IMR-90 (cell line): ENCODE data around the gene ALS2. TPM values are rescaled to one million over a fixed set of nuclear protein-coding genes. Genes with fewer than 3 reads are reported as not detected.

Experiments
- ATAC-seq: fragments of 200-7000 bp; cut with Tn5 transposase; 2 replicates; pipeline ENCODE4 v1.9.1; 2020; ENCODE audit warnings: low read depth, mild to moderate bottlenecking, moderate library complexity
- BruUV-seq: library from RNA; stranded (reverse); fragments of 400-500 nt; replicated peaks from 2 replicates; lab custom pipeline; 2021; lab: Mats Ljungman, UMichigan
- CTCF ChIA-PET: fragments of 300-600 bp; formaldehyde crosslinking; extraction: SDS; loops from one replicate; lab custom pipeline; 2021; ENCODE audit warnings: antibody characterized with exemption; lab: Yijun Ruan, JAX
- POLR2A ChIA-PET: fragments of 300-600 bp; sonication (Branson Sonifier 250); formaldehyde crosslinking; loops from one replicate; lab custom pipeline; 2022; ENCODE audit warnings: antibody characterized with exemption; ENCODE audit not compliant: unreplicated experiment; lab: Charles Lee
- DNase-seq: peaks from one replicate; pipeline ENCODE4 v3.0.0; 2013
- H2AFZ ChIP-seq: replicated peaks from 2 replicates; pipeline ENCODE3; 2013; ENCODE audit warnings: low read length, mild to moderate bottlenecking; ENCODE audit not compliant: poor library complexity
- H2AK5ac ChIP-seq: 2 replicates; pipeline ENCODE4 v1.6.1; 2013; ENCODE audit warnings: low read depth, low read length, inconsistent platforms
- H2AK9ac ChIP-seq: replicated peaks from 2 replicates; pipeline ENCODE3; 2013; ENCODE audit warnings: mild to moderate bottlenecking, low read depth, low read length, moderate library complexity; ENCODE audit not compliant: poor library complexity
- H2BK120ac ChIP-seq: 2 replicates; pipeline ENCODE4 v1.6.1; 2013; ENCODE audit warnings: low read depth, low read length, inconsistent platforms
- H2BK15ac ChIP-seq: 3 replicates; pipeline ENCODE4 v1.6.1; 2013; ENCODE audit warnings: low read depth, low read length, inconsistent platforms
- H2BK20ac ChIP-seq: 2 replicates; pipeline ENCODE4 v1.6.1; 2013; ENCODE audit warnings: low read depth, mild to moderate bottlenecking, inconsistent platforms, low read length, moderate library complexity
- H2BK5ac ChIP-seq: 2 replicates; pipeline ENCODE4 v1.6.1; 2013; ENCODE audit warnings: mild to moderate bottlenecking, low read depth, low read length, inconsistent platforms; ENCODE audit not compliant: poor library complexity, severe bottlenecking
- H3K14ac ChIP-seq: replicated peaks from 2 replicates; pipeline ENCODE4 v1.6.1; 2013; ENCODE audit warnings: low read depth, low read length, inconsistent platforms
- H3K18ac ChIP-seq: 2 replicates; pipeline ENCODE4 v1.6.1; 2013; ENCODE audit warnings: low read depth, low read length, control low read depth
- H3K23ac ChIP-seq: 2 replicates; pipeline ENCODE4 v1.6.1; 2013; ENCODE audit warnings: low read depth, low read length, inconsistent platforms
- H3K27ac ChIP-seq: 2 replicates; pipeline ENCODE4 v1.5.1; 2013; ENCODE audit warnings: mild to moderate bottlenecking, control low read depth, low read length; ENCODE audit not compliant: insufficient read depth
- H3K27me3 ChIP-seq: 2 replicates; pipeline ENCODE4 v1.6.1; 2013; ENCODE audit warnings: low read length; ENCODE audit not compliant: control insufficient read depth, insufficient read depth
- H3K36me3 ChIP-seq: 2 replicates; pipeline ENCODE4 v1.6.1; 2013; ENCODE audit warnings: low read length, mixed read lengths; ENCODE audit not compliant: control insufficient read depth, insufficient read depth
- H3K4ac ChIP-seq: 2 replicates; pipeline ENCODE4 v1.6.1; 2013; ENCODE audit warnings: low read depth, low read length, inconsistent platforms
- H3K4me1 ChIP-seq: 2 replicates; pipeline ENCODE4 v1.6.1; 2013; ENCODE audit warnings: low read length, mixed read lengths; ENCODE audit not compliant: control insufficient read depth, insufficient read depth
- H3K4me2 ChIP-seq: 2 replicates; pipeline ENCODE4 v1.6.1; 2013; ENCODE audit warnings: low read depth, mild to moderate bottlenecking, control low read depth, low read length, moderate library complexity
- H3K4me3 ChIP-seq: 2 replicates; pipeline ENCODE4 v1.5.1; 2013; ENCODE audit warnings: low read depth, mild to moderate bottlenecking, control low read depth, low read length, moderate library complexity; ENCODE audit not compliant: insufficient read depth
- H3K56ac ChIP-seq: 2 replicates; pipeline ENCODE4 v1.6.1; 2013; ENCODE audit warnings: low read length, inconsistent platforms; ENCODE audit not compliant: insufficient read depth; ENCODE audit errors: extremely low read depth
- H3K79me1 ChIP-seq, 2 experiments: 2 replicates each; pipeline ENCODE4 v1.6.1; 2013; ENCODE audit warnings: low read length in 2 of 2, inconsistent platforms in 1 of 2, low read depth in 1 of 2
- H3K9ac ChIP-seq: 2 replicates; pipeline ENCODE4 v1.6.1; 2013; ENCODE audit warnings: low read depth, low read length, control low read depth
- H3K9me1 ChIP-seq: 2 replicates; pipeline ENCODE4 v1.6.1; 2013; ENCODE audit warnings: low read length, inconsistent platforms; ENCODE audit not compliant: insufficient read depth
- H3K9me3 ChIP-seq: 2 replicates; pipeline ENCODE4 v1.6.1; 2013; ENCODE audit warnings: low read length; ENCODE audit not compliant: control insufficient read depth, insufficient read depth
- H4K20me1 ChIP-seq: 2 replicates; pipeline ENCODE4 v1.6.1; 2013; ENCODE audit warnings: low read length, inconsistent platforms; ENCODE audit not compliant: insufficient read depth
- H4K5ac ChIP-seq: 2 replicates; pipeline ENCODE4 v1.6.1; 2013; ENCODE audit warnings: mild to moderate bottlenecking, low read depth, low read length, control low read depth
- H4K8ac ChIP-seq, 2 experiments: 2 replicates each; pipeline ENCODE4 v1.6.1; 2013; ENCODE audit warnings: low read depth in 2 of 2, low read length in 2 of 2, control low read depth in 1 of 2, inconsistent platforms in 1 of 2
- H4K91ac ChIP-seq: 2 replicates; pipeline ENCODE4 v1.6.1; 2013; ENCODE audit warnings: low read depth, low read length, inconsistent platforms; ENCODE audit not compliant: insufficient read depth
- FOS ChIP-seq: fragments of 150-350 bp; IDR thresholded peaks from 2 replicates; pipeline ENCODE4 v1.6.1; 2016; ENCODE audit warnings: low read depth, low read length
- MAFK ChIP-seq: IDR thresholded peaks from 2 replicates; pipeline ENCODE4 v1.6.1; 2012; ENCODE audit warnings: low read depth, low read length, improper control_type of control experiment
- MAZ ChIP-seq: IDR thresholded peaks from 2 replicates; pipeline ENCODE4 v1.6.1; 2012; ENCODE audit warnings: low read depth, mild to moderate bottlenecking, low read length, improper control_type of control experiment, moderate library complexity, borderline replicate concordance
- NFE2L2 ChIP-seq: fragments of 150-350 bp; IDR thresholded peaks from 2 replicates; pipeline ENCODE4 v1.6.1; 2016; ENCODE audit warnings: low read depth, mild to moderate bottlenecking, low read length
- POLR2A ChIP-seq: IDR thresholded peaks from 2 replicates; pipeline ENCODE4 v1.6.1; 2012; ENCODE audit warnings: mild to moderate bottlenecking, low read depth, low read length
- RAD21 ChIP-seq: IDR thresholded peaks from 2 replicates; pipeline ENCODE4 v1.6.1; 2012; ENCODE audit warnings: low read length, improper control_type of control experiment
- RCOR1 ChIP-seq: IDR thresholded peaks from 2 replicates; pipeline ENCODE4 v1.6.1; 2012; ENCODE audit warnings: mild to moderate bottlenecking, low read length, improper control_type of control experiment; ENCODE audit not compliant: insufficient replicate concordance
- USF2 ChIP-seq: fragments of 150-350 bp; IDR thresholded peaks from 2 replicates; pipeline ENCODE4 v1.6.1; 2017; ENCODE audit warnings: mild to moderate bottlenecking, antibody characterized with exemption, low read length, low read depth
- WGBS, 2 experiments: methylation state at CpG; one replicate each; pipeline versions ENCODE4 v1.1.5 to v1.1.7; 2013; ENCODE audit warnings: missing lambda C conversion rate in 2 of 2; ENCODE audit not compliant: insufficient read length in 1 of 2; ENCODE audit errors: extremely low coverage in 2 of 2; 5-methylcytosine and 5-hydroxymethylcytosine counted together
- dilution Hi-C: fragments of 300-500 bp; cut with HindIII; formaldehyde crosslinking; loops from one replicate; pipeline ENCODE4 v1.14.3; 2018; ENCODE audit warnings: low sequenced_read_pairs; ENCODE audit not compliant: unreplicated experiment
- in situ Hi-C: fragments of 300-500 bp; cut with MboI; formaldehyde crosslinking; loops from 3 replicates; pipeline ENCODE4 v1.14.3; 2019; ENCODE audit warnings: low sequenced_read_pairs, inconsistent platforms, mixed read lengths
- intact Hi-C: fragments of 100-400 bp; cut with micrococcal nuclease; formaldehyde crosslinking; loops from 2 replicates; pipeline ENCODE4 v1.10.0; 2022
- polyA plus RNA-seq, 3 experiments: library from polyadenylated mRNA; depleted of rRNA; stranded (reverse); fragments of >200 nt; gene quantifications; 2 replicates each; pipeline ENCODE4 v1.2.3, GENCODE V29; 2012; ENCODE audit warnings: low replicate concordance in 1 of 3
- total RNA-seq: library from RNA; depleted of rRNA; stranded (reverse); fragments of >200 nt; gene quantifications from 2 replicates; pipeline ENCODE4 v1.2.3, GENCODE V29; 2012
- TF ChIP-seq, protein P1 (sequence below): conservative IDR thresholded peaks from 2 replicates; pipeline ENCODE4 v1.5.1; 2012; ENCODE audit warnings: mild to moderate bottlenecking, low read depth, low read length, improper control_type of control experiment

Gene ALS2
- total and polyA plus RNA-seq, 2 of the 4 experiments (the other 2 are of a cell fraction), result 14.4 to 42.3 TPM

DNA sequence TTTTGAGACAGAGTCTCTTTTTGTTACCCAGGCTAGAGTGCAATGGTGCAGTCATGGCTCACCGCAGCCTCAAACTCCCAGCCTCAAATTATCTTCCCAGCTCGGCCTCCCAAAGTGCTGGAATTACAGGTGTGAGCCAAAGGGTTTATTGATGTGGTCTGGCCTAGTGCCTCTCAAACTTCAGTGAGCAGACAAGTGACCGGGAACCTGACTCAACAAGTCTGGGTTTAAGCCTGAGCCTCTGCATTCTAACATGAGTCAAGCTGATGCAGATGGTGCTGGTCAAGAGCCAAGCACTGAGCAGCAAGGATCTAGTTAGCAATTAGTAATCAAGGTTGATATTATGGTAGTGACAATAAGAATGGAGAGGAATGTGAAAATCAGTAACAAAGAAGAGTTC lies 46.9 kb upstream of the ALS2 start:
- no peaks in the 10 kb centered on the region for H3K27me3 ChIP-seq
- peak overlapping the region; percentile 95; the same call in 1 of the 2 replicates for H3K18ac ChIP-seq
- no peak overlapping the region for H3K4me3 ChIP-seq
- peaks cover 0 to 7% of the 10 kb centered on the region in 2 experiments; a peak in 1 of 4 replicates for H3K79me1 ChIP-seq
- no peak overlapping the region for H4K5ac ChIP-seq
- no peaks in the 10 kb centered on the region; the same call in 1 of the 2 replicates for H3K36me3 ChIP-seq
- H2BK20ac ChIP-seq, result peak overlapping the region; percentile 77; the same call in 1 of the 2 replicates
- ChIA-PET POLR2A (no interaction called here), CTCF (interaction anchor here (1.1 kb wide), 1 partner anchor 26 kb away, joined by 3 read pairs; no protein-coding TSS in a partner anchor)
- peak overlapping the region; percentile 70 for H2BK120ac ChIP-seq
- no peak overlapping the region for H3K56ac ChIP-seq
- peak overlapping the region; percentile 71 for H3K4ac ChIP-seq
- H3K27ac ChIP-seq, result no peak overlapping the region
- H4K20me1 ChIP-seq, result no peaks in the 10 kb centered on the region
- no peak overlapping the region for H3K4me2 ChIP-seq
- H3K23ac ChIP-seq, result peak overlapping the region; percentile 20; the same call in 1 of the 2 replicates
- DNase-seq (peak; percentile 75), ATAC-seq (0 out of 2 replicates have a peak, but pooled peaks have one; percentile 19)
- intact Hi-C loops, result no loop called here
- H2AK9ac ChIP-seq, result no peak overlapping the region
- H2AFZ ChIP-seq, result no peak overlapping the region
- in situ Hi-C loops, result no loop called here
- peak overlapping the region; percentile 41; the same call in 2 of the 3 replicates for H2BK15ac ChIP-seq
- no peaks in the 10 kb centered on the region for H3K9me3 ChIP-seq
- dilution Hi-C loops, result no loop called here
- H2AK5ac ChIP-seq, result peak overlapping the region; percentile 59; the same call in 1 of the 2 replicates
- peak overlapping the region; percentile 12 to 90; a peak in 3 of 4 replicates for H4K8ac ChIP-seq
- H3K9me1 ChIP-seq, result peaks cover 13% of the 10 kb centered on the region
- H3K4me1 ChIP-seq, result peaks cover 11% of the 10 kb centered on the region
- WGBS, 2 experiments, result 14% methylated on average over 1 of the region's 3 CpGs; no CpG with 5 or more reads in 1 of the 2 experiments
- TF ChIP-seq, protein P1, sequence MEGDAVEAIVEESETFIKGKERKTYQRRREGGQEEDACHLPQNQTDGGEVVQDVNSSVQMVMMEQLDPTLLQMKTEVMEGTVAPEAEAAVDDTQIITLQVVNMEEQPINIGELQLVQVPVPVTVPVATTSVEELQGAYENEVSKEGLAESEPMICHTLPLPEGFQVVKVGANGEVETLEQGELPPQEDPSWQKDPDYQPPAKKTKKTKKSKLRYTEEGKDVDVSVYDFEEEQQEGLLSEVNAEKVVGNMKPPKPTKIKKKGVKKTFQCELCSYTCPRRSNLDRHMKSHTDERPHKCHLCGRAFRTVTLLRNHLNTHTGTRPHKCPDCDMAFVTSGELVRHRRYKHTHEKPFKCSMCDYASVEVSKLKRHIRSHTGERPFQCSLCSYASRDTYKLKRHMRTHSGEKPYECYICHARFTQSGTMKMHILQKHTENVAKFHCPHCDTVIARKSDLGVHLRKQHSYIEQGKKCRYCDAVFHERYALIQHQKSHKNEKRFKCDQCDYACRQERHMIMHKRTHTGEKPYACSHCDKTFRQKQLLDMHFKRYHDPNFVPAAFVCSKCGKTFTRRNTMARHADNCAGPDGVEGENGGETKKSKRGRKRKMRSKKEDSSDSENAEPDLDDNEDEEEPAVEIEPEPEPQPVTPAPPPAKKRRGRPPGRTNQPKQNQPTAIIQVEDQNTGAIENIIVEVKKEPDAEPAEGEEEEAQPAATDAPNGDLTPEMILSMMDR, result no peak
- no peak for TF ChIP-seq NFE2L2
- TF ChIP-seq RCOR1, result peak; percentile 53
- no peak for TF ChIP-seq USF2
- no peak for TF ChIP-seq MAZ
- TF ChIP-seq POLR2A, result no peak
- TF ChIP-seq MAFK, result peak; percentile 13; the same call in 1 of the 2 replicates
- no peak for TF ChIP-seq RAD21
- TF ChIP-seq FOS, result peak; percentile 21; the same call in 1 of the 2 replicates
- BruUV-seq, result no TSS peak
- H3K9ac ChIP-seq, result no peak overlapping the region
- peak overlapping the region; percentile 56 for H3K14ac ChIP-seq
- H2BK5ac ChIP-seq, result peak overlapping the region; percentile 74
- H4K91ac ChIP-seq, result peak overlapping the region; percentile 64
